Anterior cingulate cortex (tissue), 58 donors: ENCODE results near the gene EPHB1.

ENCODE experiments used
- DNase-seq, 58 donors: peaks; one replicate each; lab custom pipeline; 2025; lab: John Stamatoyannopoulos, UW

EPHB1 gene

DNA sequence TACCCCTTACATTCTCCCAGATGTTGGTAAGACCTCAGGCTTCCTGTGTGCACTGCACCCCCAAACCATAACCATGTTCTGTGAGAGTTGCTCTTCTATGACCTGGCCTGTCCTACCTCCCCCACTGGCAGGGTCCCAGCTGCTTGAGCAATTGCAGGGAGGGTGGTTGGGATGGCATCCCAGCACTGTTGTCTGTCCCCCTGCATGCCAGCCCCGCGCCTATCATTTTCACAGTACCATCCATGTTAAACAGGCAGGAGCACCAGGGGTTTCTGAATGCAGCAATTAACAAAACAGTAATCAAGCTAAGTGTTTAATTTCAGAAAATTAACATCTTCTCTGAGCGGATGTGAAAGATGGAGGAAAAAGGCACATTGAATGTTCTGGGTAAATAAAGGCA, 345.5 kb downstream of the EPHB1 start:
- peak in 1 of 58 donors; percentile 11 for DNase-seq

DNA sequence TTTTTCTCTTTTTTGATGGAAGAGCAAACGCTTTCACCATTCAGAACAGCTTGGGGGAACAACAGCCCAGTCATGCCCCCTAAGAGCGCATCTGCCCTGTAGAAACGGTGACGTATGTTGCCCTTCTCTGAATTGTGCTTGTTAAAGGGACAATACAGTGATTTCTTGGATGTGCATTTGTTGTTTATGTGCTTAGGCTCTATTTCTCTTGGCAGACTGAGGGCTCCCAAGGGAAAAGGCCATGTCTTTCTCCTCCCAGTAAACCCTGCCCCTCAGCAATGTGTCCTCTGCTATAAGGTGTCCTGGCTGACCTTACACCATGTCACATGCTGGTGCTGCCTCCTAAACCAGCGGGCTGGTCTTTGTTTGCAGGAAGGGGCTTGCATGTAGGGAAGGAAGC, 346.1 kb downstream of the EPHB1 start:
- peak in 8 of 58 donors; percentile 0 to 40 (median 25) for DNase-seq

DNA sequence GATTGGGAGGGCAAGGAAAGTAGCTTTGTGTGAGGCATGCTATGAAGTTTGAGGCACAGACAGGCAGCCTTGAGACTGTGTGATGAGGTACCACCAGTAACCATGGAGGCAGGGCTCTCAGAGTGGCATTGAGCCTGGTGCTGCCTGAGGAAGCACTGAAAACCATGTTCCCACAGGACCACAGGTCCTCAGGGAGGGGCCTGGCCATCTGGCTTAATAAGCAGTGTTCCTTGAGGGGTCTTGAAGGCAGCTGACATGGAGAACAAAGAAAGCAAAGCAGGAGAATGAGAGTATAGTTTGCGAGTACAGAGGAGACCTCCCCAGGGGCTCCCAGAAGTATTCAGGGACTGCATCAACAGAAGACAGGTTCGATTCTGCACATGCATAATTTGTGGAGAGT, 346.6 kb downstream of the EPHB1 start:
- DNase-seq: no peak

DNA sequence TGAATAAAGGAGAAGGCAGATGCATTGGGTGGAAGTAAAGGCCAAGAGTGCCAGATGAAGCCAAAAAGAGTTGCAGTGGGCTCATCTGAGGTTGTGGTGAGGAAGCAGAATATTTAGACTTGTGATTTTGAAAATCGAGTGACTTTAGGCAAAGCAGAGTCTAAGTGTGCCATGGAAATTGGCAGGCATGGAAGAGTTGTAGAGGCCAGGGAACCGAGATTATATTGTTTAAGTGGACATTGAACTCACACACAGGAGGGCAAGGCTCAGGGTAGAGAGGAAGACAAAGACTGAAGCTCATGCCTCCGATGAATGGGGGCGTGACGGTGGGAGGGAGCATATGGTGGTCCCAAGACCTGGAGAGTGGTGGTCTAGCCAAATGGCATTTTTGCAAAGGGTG, 347.5 kb downstream of the EPHB1 start:
- no peak for DNase-seq

- no peak for DNase-seq
Measured at GRCh38 chr3:135143474-135143873, 348.4 kb downstream of the EPHB1 start.

GRCh38 chr3:135145581-135145980, 350.5 kb downstream of the EPHB1 start:
- no peak for DNase-seq

DNA sequence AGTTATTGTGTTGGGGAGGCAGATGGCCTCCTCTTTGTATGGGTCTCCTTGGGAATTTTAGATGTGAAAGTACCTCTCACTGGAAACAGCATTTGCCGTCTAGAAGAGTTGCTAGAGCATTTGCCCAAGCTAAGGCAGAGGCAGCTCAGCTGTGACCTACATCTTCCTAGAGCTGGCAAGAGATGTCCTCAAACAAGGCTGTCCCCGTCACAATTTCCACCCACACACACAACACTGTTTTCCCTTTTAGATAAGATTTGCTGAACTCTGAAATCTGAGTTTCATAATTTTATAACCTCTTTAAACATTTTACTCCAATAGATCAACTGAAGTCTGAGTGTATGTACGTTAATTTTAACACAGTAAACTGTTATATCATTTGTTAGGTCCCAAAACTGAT, 352.6 kb downstream of the EPHB1 start:
- peak in 2 of 58 donors; percentile 15 to 60 for DNase-seq

- peak in 4 of 58 donors; percentile 19 to 65 (median 27) for DNase-seq
Measured at GRCh38 chr3:135148398-135149020, 353.4 kb downstream of the EPHB1 start.

- no peak for DNase-seq
Measured at GRCh38 chr3:135149707-135150681, 354.9 kb downstream of the EPHB1 start.

- DNase-seq: no peak
Measured at GRCh38 chr3:135154186-135154585, 359.1 kb downstream of the EPHB1 start.

- no peak for DNase-seq
Measured at GRCh38 chr3:135155228-135155627, 360.2 kb downstream of the EPHB1 start.

GRCh38 chr3:135155791-135156190, 360.7 kb downstream of the EPHB1 start:
- DNase-seq: no peak

DNA sequence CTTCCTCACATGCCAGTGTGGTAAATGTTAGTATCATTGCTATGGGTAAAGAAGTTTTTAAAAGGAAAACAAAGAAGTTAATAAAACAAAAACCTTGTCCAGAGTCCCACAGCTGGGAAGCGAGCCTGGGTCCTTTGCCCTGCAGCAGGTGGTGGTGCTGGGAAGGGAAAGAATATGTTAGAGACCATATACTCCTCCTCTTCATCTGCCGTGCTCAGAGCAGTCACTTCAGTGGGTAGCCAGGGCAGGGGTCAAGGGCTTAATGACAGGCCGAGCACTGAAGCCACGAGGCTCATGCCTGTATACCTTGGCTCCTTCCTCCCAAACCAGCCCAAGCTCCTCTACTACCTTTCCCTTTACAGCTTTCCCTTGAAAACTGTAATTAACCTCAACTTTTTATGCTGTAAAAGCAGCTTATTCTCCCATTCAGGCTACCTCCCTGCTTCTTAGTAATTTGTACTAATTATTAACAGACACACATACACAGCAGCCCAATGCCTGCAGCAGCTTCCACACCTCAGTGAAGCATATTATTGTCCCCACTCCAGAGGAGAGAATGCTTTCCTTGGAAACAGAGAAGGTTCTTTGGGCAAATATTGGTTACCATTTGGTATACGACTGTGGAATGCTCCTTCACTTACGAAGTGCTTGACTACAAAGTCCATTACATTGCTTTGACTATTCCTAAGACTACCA, 362.1 kb downstream of the EPHB1 start:
- DNase-seq: no peak

- no peak for DNase-seq
Measured at GRCh38 chr3:135158520-135158919, 363.5 kb downstream of the EPHB1 start.

GRCh38 chr3:135159681-135160247, 364.7 kb downstream of the EPHB1 start:
- DNase-seq: no peak

DNA sequence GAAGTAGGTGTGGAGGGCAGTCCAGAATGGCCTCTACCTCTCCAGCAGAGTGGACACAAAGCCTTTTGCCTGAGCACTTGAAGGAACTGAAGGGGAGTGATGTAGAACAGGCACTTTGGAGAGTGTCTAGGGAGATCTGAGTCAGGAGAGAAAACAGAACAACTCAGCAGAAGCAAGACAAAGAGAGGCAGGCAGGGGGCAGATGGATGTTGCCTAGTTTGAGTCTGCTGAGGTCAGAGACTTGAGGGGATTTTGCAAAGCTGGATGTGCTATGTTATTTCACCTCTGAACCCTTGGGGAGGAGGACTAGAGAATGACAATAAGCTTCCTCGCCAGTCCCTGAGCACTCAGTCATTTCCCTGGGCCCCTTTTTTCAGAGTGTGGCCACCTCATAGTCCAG, 366.4 kb downstream of the EPHB1 start:
- no peak for DNase-seq

- DNase-seq: no peak
Measured at GRCh38 chr3:135163701-135164100, 368.6 kb downstream of the EPHB1 start.

- DNase-seq: no peak
Measured at GRCh38 chr3:135165260-135165659, 370.2 kb downstream of the EPHB1 start.

DNA sequence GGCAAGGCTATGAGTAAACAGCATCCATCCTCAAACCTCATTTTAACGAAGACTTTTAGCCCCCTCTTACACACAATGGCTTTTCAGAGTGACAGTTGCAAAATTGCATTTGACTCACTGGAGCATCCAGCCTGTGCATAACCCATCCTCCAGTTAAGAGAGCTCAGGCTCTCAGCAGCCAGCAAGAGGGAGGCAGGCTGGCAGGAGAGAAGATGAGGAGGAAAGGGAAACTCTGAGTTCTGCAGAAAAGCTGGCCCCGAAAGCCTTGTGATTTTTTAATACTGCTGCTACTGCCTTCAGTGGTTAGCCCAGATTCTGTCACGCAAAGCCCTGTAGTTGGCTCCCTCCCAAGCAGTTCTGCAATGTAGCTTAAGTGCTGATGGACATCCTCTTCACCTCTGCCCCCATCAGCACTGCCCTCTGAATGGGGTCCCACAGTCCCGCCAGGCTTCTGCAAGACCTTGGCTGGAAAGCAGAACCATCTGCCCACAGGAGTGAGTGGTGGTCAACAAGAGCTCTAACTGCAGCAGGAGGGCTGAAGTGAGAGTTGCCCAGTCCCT, 371.3 kb downstream of the EPHB1 start:
- DNase-seq: peak in 10 of 58 donors; percentile 2 to 22 (median 10)

GRCh38 chr3:135168822-135169221, 373.8 kb downstream of the EPHB1 start:
- DNase-seq: no peak
